ENCODE results near the gene EYA4.

The EYA4 gene

GRCh38 chr6:133467982-133468380, 226.8 kb downstream of the EYA4 start:
- no peak for DNase-seq

GRCh38 chr6:133468591-133468990, 227.4 kb downstream of the EYA4 start:
- no peak for DNase-seq

- DNase-seq: no peak
Measured at GRCh38 chr6:133474516-133474915, 233.4 kb downstream of the EYA4 start.

GRCh38 chr6:133478673-133479072, 237.5 kb downstream of the EYA4 start:
- DNase-seq: no peak

GRCh38 chr6:133487174-133487573, 246.0 kb downstream of the EYA4 start:
- no peak for DNase-seq

- no peak for DNase-seq
Measured at GRCh38 chr6:133495205-133495903, 254.2 kb downstream of the EYA4 start.

GRCh38 chr6:133499662-133500061, 258.5 kb downstream of the EYA4 start:
- DNase-seq: no peak

GRCh38 chr6:133501675-133502270, 260.6 kb downstream of the EYA4 start:
- DNase-seq: no peak

GRCh38 chr6:133502441-133503335, 261.5 kb downstream of the EYA4 start:
- no peak for DNase-seq

GRCh38 chr6:133503336-133503729, 262.2 kb downstream of the EYA4 start:
- no peak for DNase-seq

GRCh38 chr6:133504158-133504557, 263.0 kb downstream of the EYA4 start:
- no peak for DNase-seq

- no peak for DNase-seq
Measured at GRCh38 chr6:133504761-133505160, 263.6 kb downstream of the EYA4 start.

- DNase-seq: no peak
Measured at GRCh38 chr6:133505681-133506080, 264.5 kb downstream of the EYA4 start.

- no peak for DNase-seq
Measured at GRCh38 chr6:133512410-133513016, 271.4 kb downstream of the EYA4 start.

GRCh38 chr6:133523816-133524215, 282.7 kb downstream of the EYA4 start:
- DNase-seq: no peak

GRCh38 chr6:133526436-133526835, 285.3 kb downstream of the EYA4 start:
- no peak for DNase-seq

- DNase-seq: no peak
Measured at GRCh38 chr6:133528566-133528965, 287.4 kb downstream of the EYA4 start.

- no peak for DNase-seq
Measured at GRCh38 chr6:133532908-133533307, 291.8 kb downstream of the EYA4 start.

- DNase-seq: no peak
Measured at GRCh38 chr6:133539502-133540259, 298.5 kb downstream of the EYA4 start.

- no peak for DNase-seq
Measured at GRCh38 chr6:133540361-133540760, 299.2 kb downstream of the EYA4 start.

- no peak for DNase-seq
Measured at GRCh38 chr6:133541040-133541439, 299.9 kb downstream of the EYA4 start.

GRCh38 chr6:133542056-133542821, 301.1 kb downstream of the EYA4 start:
- no peak for DNase-seq
